Memory B cell (primary cell): ENCODE results near the gene EMD.
"Not testable (repeated sequence)": the region's sequence is repeated elsewhere in the genome, so short reads cannot be mapped to it uniquely, and the experiment has no call there.

ENCODE experiments used
- ATAC-seq: fragments of 150-1000 bp; cut with Tn5 transposase; 2 replicates; pipeline ENCODE4 v1.10.0; 2021; ENCODE audit warnings: low read depth, mild to moderate bottlenecking, moderate library complexity
- DNase-seq, 2 donors: peaks; one replicate each; pipeline ENCODE4 v3.0.0; 2022; ENCODE audit warnings: low spot score in 2 of 2
- H3K27ac Mint-ChIP-seq: one replicate; pipeline ENCODE4 v1.8.0; 2022; ENCODE audit warnings: mild to moderate bottlenecking, moderate library complexity, mixed read lengths
- H3K27me3 Mint-ChIP-seq: one replicate; pipeline ENCODE4 v1.8.0; 2022; ENCODE audit warnings: mixed read lengths
- H3K36me3 Mint-ChIP-seq: one replicate; pipeline ENCODE4 v1.8.0; 2022; ENCODE audit warnings: mild to moderate bottlenecking, mixed read lengths
- H3K4me1 Mint-ChIP-seq: one replicate; pipeline ENCODE4 v1.8.0; 2022; ENCODE audit warnings: mixed read lengths
- H3K4me3 Mint-ChIP-seq: one replicate; pipeline ENCODE4 v1.8.0; 2022; ENCODE audit warnings: mild to moderate bottlenecking, moderate library complexity, mixed read lengths
- H3K9me3 Mint-ChIP-seq: one replicate; pipeline ENCODE4 v1.8.0; 2022; ENCODE audit warnings: mixed read lengths

EMD gene

GRCh38 chrX:154384284-154384892 lies 5.3 kb downstream of the EMD start:
- H3K36me3 Mint-ChIP-seq, result peaks cover 2% of the 10 kb centered on the region
- H3K4me3 Mint-ChIP-seq, result no peak overlapping the region
- no peaks in the 10 kb centered on the region for H3K9me3 Mint-ChIP-seq
- ATAC-seq (no peak), DNase-seq (no peak)
- no peaks in the 10 kb centered on the region for H3K27me3 Mint-ChIP-seq
- peak overlapping the region; percentile 50 for H3K27ac Mint-ChIP-seq
- peaks cover 2% of the 10 kb centered on the region for H3K4me1 Mint-ChIP-seq

- not testable (repeated sequence) for H3K4me1 Mint-ChIP-seq, H3K27me3 Mint-ChIP-seq, H3K27ac Mint-ChIP-seq, DNase-seq, H3K36me3 Mint-ChIP-seq, H3K9me3 Mint-ChIP-seq, H3K4me3 Mint-ChIP-seq
- peak; percentile 28 for ATAC-seq
These were observed 9.0 kb downstream of the EMD start for GRCh38 chrX:154388094-154388493.

DNA sequence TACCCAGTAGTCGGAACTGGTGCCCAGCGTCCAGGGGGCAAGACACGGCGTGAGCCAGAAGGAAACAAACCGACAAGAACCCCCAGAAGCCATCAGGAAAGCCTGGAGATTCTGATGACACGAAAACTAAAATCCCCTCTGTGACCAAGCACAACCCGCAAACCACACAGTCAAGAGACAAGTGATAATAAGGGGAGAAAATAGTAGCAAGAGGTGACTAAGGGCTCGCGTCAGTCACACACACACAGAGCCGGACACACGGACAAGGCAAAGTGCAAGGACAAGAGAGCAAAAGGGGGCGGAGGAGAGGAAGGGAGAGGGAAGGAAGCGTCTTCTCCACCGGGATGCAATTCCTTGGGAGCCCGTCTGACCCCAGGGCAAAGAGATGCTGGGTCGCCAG lies 9.6 kb downstream of the EMD start:
- DNase-seq, H3K4me3 Mint-ChIP-seq, H3K36me3 Mint-ChIP-seq, H3K27me3 Mint-ChIP-seq, H3K27ac Mint-ChIP-seq, H3K9me3 Mint-ChIP-seq, H3K4me1 Mint-ChIP-seq: not testable (repeated sequence)
- peak; percentile 20 for ATAC-seq

- H3K27ac Mint-ChIP-seq, H3K27me3 Mint-ChIP-seq, H3K36me3 Mint-ChIP-seq, H3K9me3 Mint-ChIP-seq, DNase-seq, H3K4me1 Mint-ChIP-seq, H3K4me3 Mint-ChIP-seq: not testable (repeated sequence)
- peak; percentile 68 for ATAC-seq
These were observed 11.0 kb downstream of the EMD start for GRCh38 chrX:154389812-154390747.

- not testable (repeated sequence) for H3K27me3 Mint-ChIP-seq, H3K27ac Mint-ChIP-seq, H3K9me3 Mint-ChIP-seq, DNase-seq, H3K36me3 Mint-ChIP-seq, ATAC-seq
- Mint-ChIP-seq H3K4me3 (peak overlapping the region; percentile 98), H3K4me1 (peaks cover 12% of the 10 kb centered on the region)
These were observed 17.3 kb downstream of the EMD start for GRCh38 chrX:154396363-154396762.

DNA sequence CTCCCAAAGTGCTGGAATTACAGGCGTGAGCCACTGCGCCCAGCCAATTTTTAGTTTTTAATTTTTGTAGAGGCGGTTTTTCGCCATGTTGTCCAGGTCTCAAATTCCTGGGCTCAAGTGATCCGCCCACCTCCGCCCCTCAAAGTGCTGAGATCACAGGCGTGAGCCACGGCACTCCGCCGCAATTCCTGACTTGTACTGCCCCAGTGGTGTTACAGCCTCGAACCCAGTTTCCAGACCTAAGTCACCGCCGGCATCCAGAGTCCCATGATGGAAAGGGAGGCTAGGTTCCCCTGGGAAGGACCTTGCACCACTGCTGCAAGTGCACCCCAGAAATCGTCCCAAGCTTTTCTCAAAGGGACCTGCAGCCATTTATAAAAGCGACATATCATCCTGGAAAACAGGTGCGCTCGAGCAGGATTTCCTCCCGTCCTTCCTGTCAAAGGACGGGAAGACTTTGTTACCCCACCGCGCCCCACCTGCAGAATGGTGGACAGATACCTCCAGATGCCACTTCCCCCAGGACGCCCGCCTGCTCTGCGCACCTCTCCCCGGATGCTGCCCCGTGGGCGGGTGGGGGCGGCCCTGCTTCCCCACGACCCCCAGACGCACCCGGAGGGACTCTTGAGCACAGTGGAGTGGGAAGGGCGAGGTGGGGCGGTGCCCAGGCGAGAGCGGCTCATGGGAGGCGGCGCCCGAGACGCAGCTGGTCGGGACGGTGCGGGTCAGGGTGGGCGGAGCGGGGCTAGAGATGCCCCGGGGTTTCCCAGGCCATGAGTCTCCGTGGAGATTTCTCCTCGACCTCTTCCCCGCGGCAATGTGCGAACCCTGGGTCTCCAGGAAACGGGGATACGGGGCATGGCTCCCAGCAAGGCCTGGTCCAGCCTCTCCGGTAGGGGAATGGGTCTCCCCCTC lies 18.1 kb downstream of the EMD start:
- no peaks in the 10 kb centered on the region for H3K27me3 Mint-ChIP-seq
- ATAC-seq, result peak; percentile 59
- peak overlapping the region; percentile 99 for H3K27ac Mint-ChIP-seq
- no peaks in the 10 kb centered on the region for H3K9me3 Mint-ChIP-seq
- H3K36me3 Mint-ChIP-seq, result peaks cover 9% of the 10 kb centered on the region
- DNase-seq, result peak; percentile 52 to 57
- peaks cover 12% of the 10 kb centered on the region for H3K4me1 Mint-ChIP-seq
- peak overlapping the region; percentile 98 for H3K4me3 Mint-ChIP-seq

- no peaks in the 10 kb centered on the region for H3K27me3 Mint-ChIP-seq
- peak within 1 kb of the TSS; percentile 99 for H3K27ac Mint-ChIP-seq
- peak; percentile 75 to 84 for DNase-seq
- H3K36me3 Mint-ChIP-seq, result peaks cover 9% of the 10 kb centered on the region
- H3K4me1 Mint-ChIP-seq, result peaks cover 12% of the 10 kb centered on the region
- H3K9me3 Mint-ChIP-seq, result no peaks in the 10 kb centered on the region
- ATAC-seq, result peak; percentile 75
- H3K4me3 Mint-ChIP-seq, result peak within 1 kb of the TSS; percentile 98
These were observed 19.0 kb downstream of the EMD start, which contains the start of gene RPL10 for GRCh38 chrX:154397888-154398667. RPL10 (plus strand) TSS chrX:154398377; CDS start chrX:154398520, 143 bp downstream.

DNA sequence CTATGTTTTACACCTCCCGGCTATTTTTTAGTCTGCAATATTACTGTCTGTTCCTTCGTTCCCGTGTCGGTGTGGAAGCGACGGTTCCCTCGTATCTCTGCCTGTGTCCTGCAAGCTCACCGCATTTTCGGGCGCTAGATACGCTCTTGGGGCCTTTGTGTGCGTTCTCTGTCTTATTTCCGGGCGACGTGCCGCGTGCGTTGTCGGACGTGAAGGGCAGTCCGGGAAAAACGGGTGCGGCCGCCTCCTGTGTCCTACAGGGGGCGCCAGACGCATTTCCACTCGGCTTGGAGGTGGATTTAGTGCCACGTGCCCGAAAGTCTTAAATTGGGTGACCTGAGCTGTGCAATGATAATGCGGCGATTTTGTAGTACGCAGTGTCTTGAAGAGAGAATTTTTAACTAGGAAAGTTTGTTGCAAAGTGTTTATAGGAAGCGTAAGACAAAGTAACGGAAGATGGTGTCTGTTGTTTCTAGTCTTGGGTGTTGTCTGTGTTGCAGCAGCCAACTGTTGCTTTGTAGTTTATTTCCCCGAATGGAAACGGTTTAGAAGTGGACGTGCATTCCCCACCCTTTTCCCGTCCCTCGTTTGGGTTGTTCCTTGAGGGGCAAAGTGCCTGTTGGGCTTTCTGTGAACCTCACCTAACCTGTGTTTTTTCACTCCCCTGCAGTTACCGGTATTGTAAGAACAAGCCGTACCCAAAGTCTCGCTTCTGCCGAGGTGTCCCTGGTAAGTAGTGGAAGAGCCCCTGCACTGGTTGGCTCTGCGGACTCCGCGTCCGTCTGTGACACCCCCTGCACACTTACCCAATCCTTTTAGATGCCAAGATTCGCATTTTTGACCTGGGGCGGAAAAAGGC lies 19.8 kb downstream of the EMD start:
- peaks cover 11% of the 10 kb centered on the region for H3K36me3 Mint-ChIP-seq
- no peaks in the 10 kb centered on the region for H3K9me3 Mint-ChIP-seq
- H3K27ac Mint-ChIP-seq, result peak overlapping the region; percentile 99
- ATAC-seq, result peak; percentile 39
- no peaks in the 10 kb centered on the region for H3K27me3 Mint-ChIP-seq
- DNase-seq, result peak; percentile 73 to 77
- peaks cover 12% of the 10 kb centered on the region for H3K4me1 Mint-ChIP-seq
- H3K4me3 Mint-ChIP-seq, result peak overlapping the region; percentile 98

- ATAC-seq (no peak), DNase-seq (no peak)
- Mint-ChIP-seq H3K9me3 (no peaks in the 10 kb centered on the region), H3K4me3 (peak overlapping the region; percentile 98), H3K27ac (peak overlapping the region; percentile 99), H3K4me1 (peaks cover 12% of the 10 kb centered on the region), H3K27me3 (no peaks in the 10 kb centered on the region), H3K36me3 (peaks cover 11% of the 10 kb centered on the region)
These were observed 20.7 kb downstream of the EMD start for GRCh38 chrX:154399527-154400368.

DNA sequence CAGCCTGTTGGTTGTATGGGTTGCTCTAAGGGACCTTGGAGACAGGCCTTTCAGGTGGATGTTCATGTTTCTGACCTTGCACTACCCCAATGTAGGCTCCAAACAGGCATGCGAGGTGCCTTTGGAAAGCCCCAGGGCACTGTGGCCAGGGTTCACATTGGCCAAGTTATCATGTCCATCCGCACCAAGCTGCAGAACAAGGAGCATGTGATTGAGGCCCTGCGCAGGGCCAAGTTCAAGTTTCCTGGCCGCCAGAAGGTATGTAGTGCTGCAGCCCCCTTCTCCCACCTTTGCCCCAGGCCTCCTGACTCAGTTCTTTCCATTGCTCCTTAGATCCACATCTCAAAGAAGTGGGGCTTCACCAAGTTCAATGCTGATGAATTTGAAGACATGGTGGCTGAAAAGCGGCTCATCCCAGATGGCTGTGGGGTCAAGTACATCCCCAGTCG lies 21.3 kb downstream of the EMD start:
- not testable (repeated sequence) for H3K27ac Mint-ChIP-seq, DNase-seq, H3K9me3 Mint-ChIP-seq, H3K27me3 Mint-ChIP-seq, ATAC-seq
- peak overlapping the region; percentile 21 for H3K4me3 Mint-ChIP-seq
- H3K36me3 Mint-ChIP-seq, result peaks cover 11% of the 10 kb centered on the region
- H3K4me1 Mint-ChIP-seq, result peaks cover 12% of the 10 kb centered on the region

DNA sequence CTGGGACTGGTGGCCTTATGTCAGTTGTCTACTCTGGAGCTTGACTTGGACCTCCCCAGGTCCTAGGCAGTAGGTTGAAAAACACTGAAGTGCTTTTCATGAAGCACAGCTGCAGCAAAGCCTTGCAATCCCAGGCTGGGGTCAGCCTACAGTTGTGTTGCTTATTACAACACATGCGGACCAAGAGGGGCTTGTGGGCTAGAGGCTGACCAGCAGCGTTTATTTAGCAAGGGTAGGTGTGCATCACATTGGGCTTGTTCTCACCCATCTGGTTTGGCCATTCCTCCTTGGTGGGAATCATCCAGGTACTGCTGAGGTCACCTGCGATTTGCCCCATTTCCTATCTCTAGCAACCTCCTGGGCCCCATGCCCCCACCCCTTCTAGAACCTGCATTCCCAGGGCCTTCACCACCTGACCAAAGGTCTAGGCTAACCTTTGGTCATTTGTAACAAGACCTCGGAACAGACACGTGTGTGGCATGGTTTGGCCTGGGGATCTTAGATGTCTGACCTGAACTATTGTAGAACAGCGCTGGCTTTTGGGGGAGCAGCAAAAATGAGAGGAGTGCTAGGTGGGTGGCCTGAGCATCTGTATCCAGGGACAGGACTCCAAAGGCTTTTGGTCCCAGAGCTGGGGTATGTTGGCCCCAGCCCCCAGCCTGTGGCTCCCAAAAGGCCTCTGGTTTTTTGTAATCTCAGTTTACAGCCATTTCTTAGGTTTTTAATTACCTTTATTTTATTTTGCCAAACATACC lies 22.1 kb downstream of the EMD start:
- ATAC-seq (no peak), DNase-seq (no peak)
- Mint-ChIP-seq H3K27me3 (no peaks in the 10 kb centered on the region), H3K4me1 (peaks cover 12% of the 10 kb centered on the region), H3K9me3 (no peaks in the 10 kb centered on the region), H3K4me3 (no peak overlapping the region), H3K36me3 (peaks cover 11% of the 10 kb centered on the region), H3K27ac (no peak overlapping the region)
